KMS-11 (cell line): ENCODE data around the gene CCND2.

Experiments used
- H2AFZ ChIP-seq: fragments of 200-600 bp; sonication (generic); 2 replicates; pipeline ENCODE4 v1.6.1; 2016; ENCODE audit warnings: antibody characterized with exemption, mixed run types, low read depth
- H3K27ac ChIP-seq: fragments of 200-600 bp; sonication (generic); 2 replicates; pipeline ENCODE4 v1.6.1; 2016; ENCODE audit warnings: mild to moderate bottlenecking, mixed run types
- H3K27me3 ChIP-seq: fragments of 200-600 bp; sonication (generic); 2 replicates; pipeline ENCODE4 v1.6.1; 2017; ENCODE audit warnings: mild to moderate bottlenecking, low read depth, mixed run types, moderate library complexity; ENCODE audit not compliant: insufficient read depth
- H3K36me3 ChIP-seq: fragments of 200-600 bp; sonication (generic); 2 replicates; pipeline ENCODE4 v1.6.1; 2017; ENCODE audit warnings: mild to moderate bottlenecking, mixed run types; ENCODE audit not compliant: insufficient read depth
- H3K4me1 ChIP-seq: fragments of 200-600 bp; sonication (generic); 2 replicates; pipeline ENCODE4 v1.6.1; 2016; ENCODE audit warnings: mild to moderate bottlenecking, low read depth, mixed run types; ENCODE audit not compliant: poor library complexity, severe bottlenecking
- H3K4me2 ChIP-seq: fragments of 200-600 bp; sonication (generic); 2 replicates; pipeline ENCODE4 v1.7.0; 2016; ENCODE audit warnings: mild to moderate bottlenecking, mixed run types
- H3K4me3 ChIP-seq: fragments of 200-600 bp; sonication (generic); IDR thresholded peaks from 2 replicates; pipeline ENCODE4 v1.6.1; 2017; ENCODE audit warnings: low read depth, low read length, mixed read lengths; ENCODE audit not compliant: insufficient read depth
- H3K79me2 ChIP-seq: fragments of 200-600 bp; sonication (generic); 2 replicates; pipeline ENCODE4 v1.6.1; 2016; ENCODE audit warnings: low read depth, mixed run types; ENCODE audit not compliant: insufficient read depth
- H3K9ac ChIP-seq: fragments of 200-600 bp; sonication (generic); 2 replicates; pipeline ENCODE4 v1.6.1; 2016; ENCODE audit warnings: mild to moderate bottlenecking, mixed run types
- H4K20me1 ChIP-seq: fragments of 200-600 bp; sonication (generic); 2 replicates; pipeline ENCODE4 v1.6.1; 2016; ENCODE audit warnings: mild to moderate bottlenecking, mixed run types; ENCODE audit not compliant: insufficient read depth
- CTCF ChIP-seq: fragments of 200-600 bp; sonication (generic); conservative IDR thresholded peaks from 2 replicates; pipeline ENCODE4 v1.6.1; 2017; ENCODE audit warnings: low read depth, mild to moderate bottlenecking, antibody characterized with exemption, low read length, moderate library complexity, mixed read lengths

Gene CCND2

GRCh38 chr12:4265280-4265679, 8.3 kb upstream of the CCND2 start:
- H3K36me3 ChIP-seq: no peaks in the 10 kb centered on the region
- peaks cover 40% of the 10 kb centered on the region; the same call in 1 of the 2 replicates for H3K27me3 ChIP-seq
- peaks cover 13% of the 10 kb centered on the region for H3K4me1 ChIP-seq
- TF ChIP-seq CTCF: no peak
- H3K4me3 ChIP-seq: no peak overlapping the region
- H3K79me2 ChIP-seq: no peaks in the 10 kb centered on the region
- H2AFZ ChIP-seq: no peak overlapping the region
- no peaks in the 10 kb centered on the region for H4K20me1 ChIP-seq
- no peak overlapping the region for H3K4me2 ChIP-seq
- no peak overlapping the region for H3K27ac ChIP-seq
- no peak overlapping the region for H3K9ac ChIP-seq

- H3K4me1 ChIP-seq: peaks cover 14% of the 10 kb centered on the region
- peaks cover 40% of the 10 kb centered on the region; the same call in 1 of the 2 replicates for H3K27me3 ChIP-seq
- no peak overlapping the region for H3K9ac ChIP-seq
- no peak overlapping the region for H3K27ac ChIP-seq
- no peak for TF ChIP-seq CTCF
- no peak overlapping the region for H2AFZ ChIP-seq
- no peaks in the 10 kb centered on the region for H3K79me2 ChIP-seq
- no peak overlapping the region for H3K4me2 ChIP-seq
- H3K4me3 ChIP-seq: no peak overlapping the region
- no peaks in the 10 kb centered on the region for H4K20me1 ChIP-seq
- H3K36me3 ChIP-seq: no peaks in the 10 kb centered on the region
Measured at GRCh38 chr12:4266990-4267389, 6.6 kb upstream of the CCND2 start.

- Histone ChIP-seq H3K9ac (no peak overlapping the region), H2AFZ (no peak overlapping the region), H3K79me2 (no peaks in the 10 kb centered on the region), H4K20me1 (no peaks in the 10 kb centered on the region), H3K36me3 (no peaks in the 10 kb centered on the region), H3K27ac (no peak overlapping the region), H3K27me3 (peaks cover 40% of the 10 kb centered on the region; the same call in 1 of the 2 replicates), H3K4me3 (no peak overlapping the region), H3K4me2 (peak overlapping the region; percentile 89; the same call in 1 of the 2 replicates), H3K4me1 (peaks cover 14% of the 10 kb centered on the region)
- TF ChIP-seq CTCF: no peak
Measured at GRCh38 chr12:4267704-4268328, 5.7 kb upstream of the CCND2 start.

- no peak for TF ChIP-seq CTCF
- peaks cover 14% of the 10 kb centered on the region for H3K4me1 ChIP-seq
- no peaks in the 10 kb centered on the region for H3K79me2 ChIP-seq
- peak overlapping the region; percentile 89 for H3K4me2 ChIP-seq
- H3K4me3 ChIP-seq: no peak overlapping the region
- H3K27ac ChIP-seq: no peak overlapping the region
- no peaks in the 10 kb centered on the region for H4K20me1 ChIP-seq
- peaks cover 40% of the 10 kb centered on the region; the same call in 1 of the 2 replicates for H3K27me3 ChIP-seq
- no peaks in the 10 kb centered on the region for H3K36me3 ChIP-seq
- peak overlapping the region; percentile 58; the same call in 1 of the 2 replicates for H2AFZ ChIP-seq
- H3K9ac ChIP-seq: peak overlapping the region; percentile 14; the same call in 1 of the 2 replicates
Measured at GRCh38 chr12:4268329-4269181, 5.0 kb upstream of the CCND2 start.
